ENCODE results near the gene SVEP1. TPM values are rescaled to one million over a fixed set of nuclear protein-coding genes. Genes with fewer than 3 reads are reported as not detected.

The SVEP1 gene
- total RNA-seq, 1 experiment from 2014 or later = 0.05 TPM

GRCh38 chr9:110468950-110469349, 110.6 kb downstream of the SVEP1 start:
- Histone ChIP-seq H3K4me1 (ENCODE audit: control insufficient read depth, insufficient read depth, low read length) (no peaks in the 10 kb centered on the region), H3K36me3 (ENCODE audit: control insufficient read depth, insufficient read depth, low read length) (no peaks in the 10 kb centered on the region), H3K9me3 (ENCODE audit: control insufficient read depth, insufficient read depth, low read depth, low read length) (no peaks in the 10 kb centered on the region), H3K4me3 (ENCODE audit: low read depth in 2 of 2, low read length in 2 of 2) (no peak overlapping the region), H3K27ac (ENCODE audit: low read length) (no peak overlapping the region), H3K27me3 (ENCODE audit: control insufficient read depth, insufficient read depth, low read length) (no peaks in the 10 kb centered on the region)
- DNase-seq (ENCODE audit: low read depth, low spot score) (no peak), ATAC-seq (no peak)
- ChIA-PET POLR2A (no interaction called here), CTCF (no interaction called here)
- no TSS peak for BruUV-seq (replicated peaks)
- intact Hi-C loops (cut with micrococcal nuclease; ENCODE audit: unreplicated experiment) = no loop called here
- in situ Hi-C loops (cut with HindIII; ENCODE audit: low pct_unique_long_range_greater_than_20kb, low sequenced_read_pairs) = no loop called here
- TF ChIP-seq REST (IDR thresholded peaks at IDR 0.05; ENCODE audit: insufficient read depth in 1 of 2, low read depth in 2 of 2, low read length in 1 of 2) (no peak), POLR2AphosphoS5 (IDR thresholded peaks at IDR 0.05; ENCODE audit: low read depth, low read length) (no peak), TCF7L2 (IDR thresholded peaks at IDR 0.05; ENCODE audit: low read depth, low read length) (no peak), SIN3A (IDR thresholded peaks at IDR 0.05; ENCODE audit: borderline replicate concordance, insufficient read depth, low read depth, low read length) (no peak)
- TF ChIP-seq, protein P1, sequence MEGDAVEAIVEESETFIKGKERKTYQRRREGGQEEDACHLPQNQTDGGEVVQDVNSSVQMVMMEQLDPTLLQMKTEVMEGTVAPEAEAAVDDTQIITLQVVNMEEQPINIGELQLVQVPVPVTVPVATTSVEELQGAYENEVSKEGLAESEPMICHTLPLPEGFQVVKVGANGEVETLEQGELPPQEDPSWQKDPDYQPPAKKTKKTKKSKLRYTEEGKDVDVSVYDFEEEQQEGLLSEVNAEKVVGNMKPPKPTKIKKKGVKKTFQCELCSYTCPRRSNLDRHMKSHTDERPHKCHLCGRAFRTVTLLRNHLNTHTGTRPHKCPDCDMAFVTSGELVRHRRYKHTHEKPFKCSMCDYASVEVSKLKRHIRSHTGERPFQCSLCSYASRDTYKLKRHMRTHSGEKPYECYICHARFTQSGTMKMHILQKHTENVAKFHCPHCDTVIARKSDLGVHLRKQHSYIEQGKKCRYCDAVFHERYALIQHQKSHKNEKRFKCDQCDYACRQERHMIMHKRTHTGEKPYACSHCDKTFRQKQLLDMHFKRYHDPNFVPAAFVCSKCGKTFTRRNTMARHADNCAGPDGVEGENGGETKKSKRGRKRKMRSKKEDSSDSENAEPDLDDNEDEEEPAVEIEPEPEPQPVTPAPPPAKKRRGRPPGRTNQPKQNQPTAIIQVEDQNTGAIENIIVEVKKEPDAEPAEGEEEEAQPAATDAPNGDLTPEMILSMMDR (IDR thresholded peaks at IDR 0.05) = no peak

DNA sequence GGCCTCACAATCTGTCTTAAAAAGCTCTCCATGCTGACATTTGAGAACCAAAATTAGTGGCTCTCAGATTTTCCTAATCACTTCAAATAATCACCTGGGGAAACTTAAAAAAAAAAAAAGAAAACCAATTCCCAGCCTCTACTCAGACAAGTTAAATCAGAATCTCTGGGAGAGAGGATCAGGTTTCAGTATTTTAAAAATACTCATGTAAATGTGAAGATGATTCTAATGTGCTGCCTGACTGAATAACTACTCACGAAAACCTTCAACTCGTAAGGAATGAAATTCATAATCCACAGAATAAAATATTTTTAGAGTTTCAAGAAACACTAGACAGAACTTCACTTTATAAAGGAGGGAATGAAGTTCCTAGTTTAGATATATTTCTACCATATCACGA, 114.4 kb downstream of the SVEP1 start:
- BruUV-seq (replicated peaks) = no TSS peak
- Histone ChIP-seq H3K27ac (ENCODE audit: low read length) (no peak overlapping the region), H3K4me1 (ENCODE audit: control insufficient read depth, insufficient read depth, low read length) (no peaks in the 10 kb centered on the region), H3K9me3 (ENCODE audit: control insufficient read depth, insufficient read depth, low read depth, low read length) (no peaks in the 10 kb centered on the region), H3K4me3 (ENCODE audit: low read depth in 2 of 2, low read length in 2 of 2) (no peak overlapping the region), H3K27me3 (ENCODE audit: control insufficient read depth, insufficient read depth, low read length) (no peaks in the 10 kb centered on the region), H3K36me3 (ENCODE audit: control insufficient read depth, insufficient read depth, low read length) (no peaks in the 10 kb centered on the region)
- TF ChIP-seq SIN3A (IDR thresholded peaks at IDR 0.05; ENCODE audit: borderline replicate concordance, insufficient read depth, low read depth, low read length) = no peak
- TF ChIP-seq POLR2AphosphoS5 (IDR thresholded peaks at IDR 0.05; ENCODE audit: low read depth, low read length) = no peak
- TF ChIP-seq, protein P1 (IDR thresholded peaks at IDR 0.05) = no peak
- TF ChIP-seq REST (IDR thresholded peaks at IDR 0.05; ENCODE audit: insufficient read depth in 1 of 2, low read depth in 2 of 2, low read length in 1 of 2) = no peak
- TF ChIP-seq TCF7L2 (IDR thresholded peaks at IDR 0.05; ENCODE audit: low read depth, low read length) = no peak
- ChIA-PET CTCF (no interaction called here), POLR2A (no interaction called here)
- in situ Hi-C loops (cut with HindIII; ENCODE audit: low pct_unique_long_range_greater_than_20kb, low sequenced_read_pairs) (no loop called here), intact Hi-C loops (cut with micrococcal nuclease; ENCODE audit: unreplicated experiment) (no loop called here)
- no peak for DNase-seq (ENCODE audit: low read depth, low spot score)
- ATAC-seq = no peak
